HG03457 (cell line): ENCODE data around the gene MASTL.

Experiments used
- ATAC-seq: cut with Tn5 transposase; IDR thresholded peaks from one replicate; pipeline ENCODE4 v1.9.1; 2021; ENCODE audit warnings: moderate number of reproducible peaks; ENCODE audit not compliant: unreplicated experiment

The MASTL gene

GRCh38 chr10:27225011-27225590 lies 69.9 kb downstream of the MASTL start:
- ATAC-seq = no peak

GRCh38 chr10:27225642-27226257 lies 70.6 kb downstream of the MASTL start:
- ATAC-seq = no peak

- ATAC-seq = no peak
Observed at GRCh38 chr10:27230022-27230421, 74.9 kb downstream of the MASTL start.

GRCh38 chr10:27235706-27236105 lies 80.6 kb downstream of the MASTL start:
- ATAC-seq = no peak
